Measurements from ENCODE around the gene SELE. TPM values are rescaled to one million over a fixed set of nuclear protein-coding genes. Genes with fewer than 3 reads are reported as not detected.

Gene SELE
- total and polyA plus RNA-seq, 2 experiments from 2014 or later: not detected

GRCh38 chr1:169696273-169697100, 37.4 kb downstream of the SELE start:
- Histone ChIP-seq H3K27ac (no peak overlapping the region), H3K4me3 (no peak overlapping the region), H3K36me3 (ENCODE audit: low read depth) (no peaks in the 10 kb centered on the region), H3K79me2 (ENCODE audit: insufficient read depth) (no peaks in the 10 kb centered on the region), H3K9me2 (ENCODE audit: insufficient read depth) (no peaks in the 10 kb centered on the region), H3F3A (ENCODE audit: insufficient read depth) (no peaks in the 10 kb centered on the region), H3K9me3 (ENCODE audit: low read depth) (no peaks in the 10 kb centered on the region), H2AFZ (no peak overlapping the region), H3K4me1 (ENCODE audit: insufficient read depth) (no peaks in the 10 kb centered on the region), H3K9ac (no peak overlapping the region), H3K4me2 (ENCODE audit: unreplicated experiment) (no peak overlapping the region), H3K27me3 (replicated peaks; ENCODE audit: insufficient read depth) (no peaks in the 10 kb centered on the region; the same call in 1 of the 2 replicates), H4K20me1 (ENCODE audit: insufficient read depth) (no peaks in the 10 kb centered on the region)
- 46 to 51% methylated on average over 3 of the region's 3 CpGs for WGBS, 2 experiments (ENCODE audit: low coverage in 1 of 2, low lambda C conversion rate in 2 of 2, missing lambda C conversion rate in 2 of 2)
- DNase-seq: no peak
- in situ Hi-C loops (cut with MboI): no loop called here
- no peak for TF ChIP-seq EZH2 (IDR thresholded peaks at IDR 0.05; ENCODE audit: insufficient read depth, poor library complexity, severe bottlenecking)
- TF ChIP-seq EZH2phosphoT487 (IDR thresholded peaks at IDR 0.05; ENCODE audit: insufficient read depth, low read depth): no peak

- TF ChIP-seq EZH2phosphoT487 (IDR thresholded peaks at IDR 0.05; ENCODE audit: insufficient read depth, low read depth) (no peak), EZH2 (IDR thresholded peaks at IDR 0.05; ENCODE audit: insufficient read depth, poor library complexity, severe bottlenecking) (no peak)
- Histone ChIP-seq H4K20me1 (ENCODE audit: insufficient read depth) (no peaks in the 10 kb centered on the region), H3K9me3 (ENCODE audit: low read depth) (no peaks in the 10 kb centered on the region), H2AFZ (no peak overlapping the region), H3K27me3 (replicated peaks; ENCODE audit: insufficient read depth) (no peaks in the 10 kb centered on the region; the same call in 1 of the 2 replicates), H3K9me2 (ENCODE audit: insufficient read depth) (no peaks in the 10 kb centered on the region), H3F3A (ENCODE audit: insufficient read depth) (no peaks in the 10 kb centered on the region), H3K79me2 (ENCODE audit: insufficient read depth) (no peaks in the 10 kb centered on the region), H3K9ac (no peak overlapping the region), H3K4me3 (no peak overlapping the region), H3K4me2 (ENCODE audit: unreplicated experiment) (no peak overlapping the region), H3K4me1 (ENCODE audit: insufficient read depth) (no peaks in the 10 kb centered on the region), H3K27ac (no peak overlapping the region), H3K36me3 (ENCODE audit: low read depth) (no peaks in the 10 kb centered on the region)
- no peak for DNase-seq
- in situ Hi-C loops (cut with MboI): no loop called here
- WGBS, 2 experiments (ENCODE audit: low coverage in 1 of 2, low lambda C conversion rate in 2 of 2, missing lambda C conversion rate in 2 of 2): 26 to 47% methylated on average over 5 of the region's 5 CpGs
These were observed 39.4 kb downstream of the SELE start for GRCh38 chr1:169694304-169695075.

GRCh38 chr1:169692756-169693460, 41.0 kb downstream of the SELE start:
- Histone ChIP-seq H3K79me2 (ENCODE audit: insufficient read depth) (no peaks in the 10 kb centered on the region), H2AFZ (no peak overlapping the region), H3K4me3 (no peak overlapping the region), H4K20me1 (ENCODE audit: insufficient read depth) (no peaks in the 10 kb centered on the region), H3K4me1 (ENCODE audit: insufficient read depth) (no peaks in the 10 kb centered on the region), H3K27ac (no peak overlapping the region), H3K9ac (no peak overlapping the region), H3K9me3 (ENCODE audit: low read depth) (no peaks in the 10 kb centered on the region), H3K36me3 (ENCODE audit: low read depth) (no peaks in the 10 kb centered on the region), H3K9me2 (ENCODE audit: insufficient read depth) (no peaks in the 10 kb centered on the region), H3K4me2 (ENCODE audit: unreplicated experiment) (no peak overlapping the region), H3F3A (ENCODE audit: insufficient read depth) (no peaks in the 10 kb centered on the region), H3K27me3 (replicated peaks; ENCODE audit: insufficient read depth) (no peaks in the 10 kb centered on the region; the same call in 1 of the 2 replicates)
- in situ Hi-C loops (cut with MboI): no loop called here
- DNase-seq: no peak
- 77 to 84% methylated on average over 4 of the region's 4 CpGs for WGBS, 2 experiments (ENCODE audit: low coverage in 1 of 2, low lambda C conversion rate in 2 of 2, missing lambda C conversion rate in 2 of 2)
- TF ChIP-seq EZH2phosphoT487 (IDR thresholded peaks at IDR 0.05; ENCODE audit: insufficient read depth, low read depth) (no peak), EZH2 (IDR thresholded peaks at IDR 0.05; ENCODE audit: insufficient read depth, poor library complexity, severe bottlenecking) (no peak)

DNA sequence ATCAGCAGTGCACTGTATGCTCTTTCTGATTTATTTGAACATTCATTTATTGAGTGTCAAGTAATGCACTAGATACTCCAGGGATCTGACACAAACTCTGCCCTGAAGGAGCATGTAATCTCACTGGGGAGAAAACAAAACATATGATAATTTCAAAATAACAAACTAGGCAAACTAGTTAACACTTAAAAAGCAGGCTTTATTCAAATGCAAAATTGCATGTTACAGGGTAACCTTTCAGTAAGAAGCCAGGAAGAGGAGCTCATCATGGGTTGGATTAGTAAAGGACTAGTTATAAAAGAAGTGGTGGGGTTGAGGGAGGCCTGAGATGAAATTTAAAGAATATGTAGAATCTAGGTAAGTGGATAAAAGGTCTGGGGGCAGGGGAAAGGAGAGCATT, 43.4 kb downstream of the SELE start:
- Histone ChIP-seq H3K79me2 (ENCODE audit: insufficient read depth) (no peaks in the 10 kb centered on the region), H3K4me2 (ENCODE audit: unreplicated experiment) (no peak overlapping the region), H3K9me2 (ENCODE audit: insufficient read depth) (no peaks in the 10 kb centered on the region), H2AFZ (no peak overlapping the region), H3K9me3 (ENCODE audit: low read depth) (no peaks in the 10 kb centered on the region), H3K36me3 (ENCODE audit: low read depth) (no peaks in the 10 kb centered on the region), H3K4me3 (no peak overlapping the region), H3K9ac (no peak overlapping the region), H3K27me3 (replicated peaks; ENCODE audit: insufficient read depth) (no peaks in the 10 kb centered on the region; the same call in 1 of the 2 replicates), H4K20me1 (ENCODE audit: insufficient read depth) (no peaks in the 10 kb centered on the region), H3K27ac (no peak overlapping the region), H3K4me1 (ENCODE audit: insufficient read depth) (no peaks in the 10 kb centered on the region), H3F3A (ENCODE audit: insufficient read depth) (no peaks in the 10 kb centered on the region)
- in situ Hi-C loops (cut with MboI): no loop called here
- no peak for DNase-seq
- TF ChIP-seq EZH2 (IDR thresholded peaks at IDR 0.05; ENCODE audit: insufficient read depth, poor library complexity, severe bottlenecking) (no peak), EZH2phosphoT487 (IDR thresholded peaks at IDR 0.05; ENCODE audit: insufficient read depth, low read depth) (no peak)
